ENCODE data around the gene SLC35F3. TPM values are rescaled to one million over a fixed set of nuclear protein-coding genes. Genes with fewer than 3 reads are reported as not detected.

The SLC35F3 gene
- polyA plus RNA-seq, 1 donor from 2014 or later: 13.9 TPM

GRCh38 chr1:234136073-234136472 is 231.6 kb downstream of the SLC35F3 start:
- Histone ChIP-seq H3K27me3 (ENCODE audit: insufficient read depth, low read depth, low read length) (no peaks in the 10 kb centered on the region), H3F3A (ENCODE audit: insufficient read depth, low read length, poor library complexity, severe bottlenecking) (no peaks in the 10 kb centered on the region), H3K36me3 (ENCODE audit: insufficient read depth, low read length) (no peaks in the 10 kb centered on the region), H4K20me1 (ENCODE audit: insufficient read depth) (no peaks in the 10 kb centered on the region), H3K4me2 (ENCODE audit: low read length) (no peak overlapping the region), H3K9me3 (ENCODE audit: low read length) (no peaks in the 10 kb centered on the region), H3K9me2 (ENCODE audit: insufficient read depth, low read length) (no peaks in the 10 kb centered on the region), H2AFZ (ENCODE audit: low read depth, low read length) (no peak overlapping the region), H3K4me3 (ENCODE audit: low read length) (no peak overlapping the region), H3K9ac (ENCODE audit: low read length) (no peak overlapping the region), H3K27ac (ENCODE audit: low read length) (no peak overlapping the region), H3K79me2 (replicated peaks; ENCODE audit: insufficient read depth, low read length) (no peaks in the 10 kb centered on the region)
- no peak for TF ChIP-seq SMC3 (conservative IDR thresholded peaks at IDR 0.05; ENCODE audit: poor library complexity)
- TF ChIP-seq RAD21 (conservative IDR thresholded peaks at IDR 0.05): no peak
- TF ChIP-seq EP300 (conservative IDR thresholded peaks at IDR 0.05; ENCODE audit: poor library complexity, severe bottlenecking): no peak
- TF ChIP-seq POLR2AphosphoS5 (IDR thresholded peaks at IDR 0.05): no peak

GRCh38 chr1:234139966-234140365 is 235.5 kb downstream of the SLC35F3 start:
- Histone ChIP-seq H2AFZ (ENCODE audit: low read depth, low read length) (no peak overlapping the region), H3K79me2 (replicated peaks; ENCODE audit: insufficient read depth, low read length) (no peaks in the 10 kb centered on the region), H3K4me3 (ENCODE audit: low read length) (no peak overlapping the region), H3K36me3 (ENCODE audit: insufficient read depth, low read length) (no peaks in the 10 kb centered on the region), H3K9me3 (ENCODE audit: low read length) (no peaks in the 10 kb centered on the region), H3F3A (ENCODE audit: insufficient read depth, low read length, poor library complexity, severe bottlenecking) (no peaks in the 10 kb centered on the region), H4K20me1 (ENCODE audit: insufficient read depth) (no peaks in the 10 kb centered on the region), H3K27ac (ENCODE audit: low read length) (no peak overlapping the region), H3K4me2 (ENCODE audit: low read length) (no peak overlapping the region), H3K9me2 (ENCODE audit: insufficient read depth, low read length) (no peaks in the 10 kb centered on the region), H3K9ac (ENCODE audit: low read length) (no peak overlapping the region), H3K27me3 (ENCODE audit: insufficient read depth, low read depth, low read length) (no peaks in the 10 kb centered on the region)
- no peak for TF ChIP-seq TAF1 (IDR thresholded peaks at IDR 0.05; ENCODE audit: low read depth)
- no peak for TF ChIP-seq CTCF (IDR thresholded peaks at IDR 0.05; ENCODE audit: poor library complexity, severe bottlenecking)
- no peak for TF ChIP-seq RAD21 (conservative IDR thresholded peaks at IDR 0.05)
- no peak for TF ChIP-seq REST (IDR thresholded peaks at IDR 0.05; ENCODE audit: borderline replicate concordance)
- no peak for TF ChIP-seq EZH2 (IDR thresholded peaks at IDR 0.05; ENCODE audit: borderline replicate concordance, insufficient read depth, low read length, poor library complexity, severe bottlenecking)

GRCh38 chr1:234140388-234140787 is 235.9 kb downstream of the SLC35F3 start:
- Histone ChIP-seq H3F3A (ENCODE audit: insufficient read depth, low read length, poor library complexity, severe bottlenecking) (no peaks in the 10 kb centered on the region), H4K20me1 (ENCODE audit: insufficient read depth) (no peaks in the 10 kb centered on the region), H3K36me3 (ENCODE audit: insufficient read depth, low read length) (no peaks in the 10 kb centered on the region), H2AFZ (ENCODE audit: low read depth, low read length) (no peak overlapping the region), H3K79me2 (replicated peaks; ENCODE audit: insufficient read depth, low read length) (no peaks in the 10 kb centered on the region), H3K9ac (ENCODE audit: low read length) (no peak overlapping the region), H3K9me2 (ENCODE audit: insufficient read depth, low read length) (no peaks in the 10 kb centered on the region), H3K27me3 (ENCODE audit: insufficient read depth, low read depth, low read length) (no peaks in the 10 kb centered on the region), H3K9me3 (ENCODE audit: low read length) (no peaks in the 10 kb centered on the region), H3K4me2 (ENCODE audit: low read length) (no peak overlapping the region), H3K27ac (ENCODE audit: low read length) (no peak overlapping the region), H3K4me3 (ENCODE audit: low read length) (no peak overlapping the region)
- TF ChIP-seq POLR2AphosphoS5 (IDR thresholded peaks at IDR 0.05): no peak
- TF ChIP-seq TAF1 (IDR thresholded peaks at IDR 0.05; ENCODE audit: low read depth): no peak
- no peak for TF ChIP-seq CTCF (IDR thresholded peaks at IDR 0.05; ENCODE audit: poor library complexity, severe bottlenecking)
